Caco-2 (cell line): ENCODE results near the gene DET1. TPM values are rescaled to one million over a fixed set of nuclear protein-coding genes. Genes with fewer than 3 reads are reported as not detected.

ENCODE experiments used
- BruUV-seq: library from RNA; stranded (reverse); fragments of 400-500 nt; replicated peaks from 2 replicates; lab custom pipeline; 2021; lab: Mats Ljungman, UMichigan
- CTCF ChIA-PET: fragments of 300-600 bp; sonication (Branson Sonifier 250); formaldehyde crosslinking; loops from one replicate; lab custom pipeline; 2022; ENCODE audit warnings: antibody characterized with exemption; lab: Charles Lee
- POLR2A ChIA-PET: fragments of 300-600 bp; sonication (Branson Sonifier 250); formaldehyde crosslinking; loops from one replicate; lab custom pipeline; 2022; ENCODE audit warnings: antibody characterized with exemption; lab: Charles Lee
- DNase-seq, 2 experiments: peaks; one replicate each; pipeline versions ENCODE4 v3.0.0 to v3.0.0-alpha.2; 2020 to 2022
- H3K27me3 ChIP-seq: replicated peaks from 2 replicates; pipeline ENCODE4 v1.6.0; 2011; ENCODE audit warnings: low read length; ENCODE audit not compliant: control insufficient read depth, insufficient read depth
- H3K36me3 ChIP-seq: 2 replicates; pipeline ENCODE4 v1.5.1; 2011; ENCODE audit warnings: low read length; ENCODE audit not compliant: control insufficient read depth, insufficient read depth
- H3K4me1 ChIP-seq: fragments of 250-450 bp; sonication (Bioruptor Pico); 2 replicates; pipeline ENCODE4 v1.5.1; 2020; ENCODE audit warnings: mild to moderate bottlenecking
- H3K4me3 ChIP-seq: 2 replicates; pipeline ENCODE4 v1.5.1; 2011; ENCODE audit warnings: low read depth, mild to moderate bottlenecking, control low read depth, low read length
- H3K9me3 ChIP-seq: fragments of 250-450 bp; sonication (Bioruptor Pico); 2 replicates; pipeline ENCODE4 v1.5.1; 2020; ENCODE audit warnings: mild to moderate bottlenecking, moderate library complexity
- H3K27ac Mint-ChIP-seq: one replicate; pipeline ENCODE4 v1.8.0; 2022; ENCODE audit warnings: mixed read lengths; ENCODE audit not compliant: unreplicated experiment
- H3K27me3 Mint-ChIP-seq: one replicate; pipeline ENCODE4 v1.8.0; 2022; ENCODE audit warnings: mixed read lengths; ENCODE audit not compliant: insufficient read depth, unreplicated experiment
- H3K36me3 Mint-ChIP-seq: one replicate; pipeline ENCODE4 v1.8.0; 2022; ENCODE audit warnings: mild to moderate bottlenecking, mixed read lengths; ENCODE audit not compliant: insufficient read depth, unreplicated experiment
- H3K4me1 Mint-ChIP-seq: one replicate; pipeline ENCODE4 v1.8.0; 2022; ENCODE audit warnings: low read depth, mixed read lengths; ENCODE audit not compliant: unreplicated experiment
- H3K4me3 Mint-ChIP-seq: one replicate; pipeline ENCODE4 v1.8.0; 2022; ENCODE audit warnings: mild to moderate bottlenecking, moderate library complexity, mixed read lengths; ENCODE audit not compliant: unreplicated experiment
- H3K9me3 Mint-ChIP-seq: one replicate; pipeline ENCODE4 v1.8.0; 2022; ENCODE audit warnings: mixed read lengths; ENCODE audit not compliant: unreplicated experiment
- CTCF ChIP-seq, 2 experiments: fragments of 200-600 bp in 1 of 2; IDR thresholded peaks; 1 replicate in 1 of 2; 2 replicates in 1 of 2; pipeline versions ENCODE4 v1.5.1 to v1.8.0; 2011 to 2022; ENCODE audit warnings: antibody characterized with exemption in 1 of 2, control low read depth in 1 of 2, inconsistent platforms in 1 of 2, low read depth in 1 of 2, low read length in 1 of 2, mild to moderate bottlenecking in 1 of 2, moderate library complexity in 1 of 2; ENCODE audit not compliant: insufficient read depth in 1 of 2, severe bottlenecking in 1 of 2, unreplicated experiment in 1 of 2
- intact Hi-C: fragments of 100-400 bp; cut with micrococcal nuclease; formaldehyde crosslinking; loops from one replicate; pipeline ENCODE4 v1.10.0; 2022; ENCODE audit not compliant: unreplicated experiment
- total RNA-seq: library from RNA; stranded (reverse); gene quantifications from 2 replicates; pipeline ENCODE4 v1.2.3, GENCODE V29; 2022

Gene DET1
- total RNA-seq, 1 experiment from 2014 or later, result 2.0 TPM

DNA sequence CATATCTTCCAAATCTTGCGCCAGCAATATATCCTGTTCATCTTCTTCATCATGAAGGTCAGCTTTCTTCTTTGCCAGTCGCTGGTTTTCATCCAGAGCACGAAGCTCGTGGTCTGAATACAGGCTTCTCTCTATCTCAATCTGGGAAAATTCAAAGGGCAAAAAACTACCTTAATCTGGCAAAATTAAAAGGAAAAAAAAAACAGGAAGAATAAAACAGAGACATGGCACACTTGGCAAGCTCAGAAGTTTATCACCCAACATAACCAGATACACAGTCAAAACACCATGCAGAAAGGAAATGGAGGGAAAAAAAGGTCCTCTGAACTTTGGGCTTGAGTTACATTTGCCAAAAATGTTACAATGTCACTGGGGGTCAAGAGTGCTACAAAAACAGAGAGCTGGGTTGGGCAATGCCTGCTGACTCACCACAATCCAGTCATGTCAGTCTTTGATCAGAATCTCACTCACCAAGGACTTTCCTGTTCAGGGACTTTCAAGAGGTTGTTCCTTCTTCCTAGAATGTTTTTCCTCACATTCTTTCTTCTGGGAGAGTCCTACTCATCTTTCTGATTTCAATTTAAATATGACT lies 80.8 kb downstream of the DET1 start:
- H3K27ac Mint-ChIP-seq, result no peak overlapping the region
- no peaks in the 10 kb centered on the region for H3K9me3 Mint-ChIP-seq
- H3K4me1 ChIP-seq, result peaks cover 6% of the 10 kb centered on the region
- ChIA-PET POLR2A (no interaction called here), CTCF (no interaction called here)
- no TSS peak for BruUV-seq
- no peaks in the 10 kb centered on the region for H3K36me3 ChIP-seq
- no peak for TF ChIP-seq CTCF (IDR thresholded peaks at IDR 0.05; ENCODE audit: insufficient read depth in 1 of 2, low read depth in 1 of 2, low read length in 1 of 2, severe bottlenecking in 1 of 2, unreplicated experiment in 1 of 2)
- no peaks in the 10 kb centered on the region for H3K9me3 ChIP-seq
- intact Hi-C loops, result loop anchor here (5.0 kb wide), 1 partner anchor 82 kb away; the partner anchor contains the start of gene DET1
- H3K4me3 ChIP-seq, result no peak overlapping the region
- peaks cover 45% of the 10 kb centered on the region for H3K36me3 Mint-ChIP-seq
- DNase-seq, result peak in 1 of 2 experiments; percentile 42
- H3K27me3 ChIP-seq, result no peaks in the 10 kb centered on the region
- no peaks in the 10 kb centered on the region for H3K27me3 Mint-ChIP-seq
- H3K4me3 Mint-ChIP-seq, result peak overlapping the region; percentile 96
- H3K4me1 Mint-ChIP-seq, result peaks cover 6% of the 10 kb centered on the region

- intact Hi-C loops, result no loop called here
- Mint-ChIP-seq H3K4me1 (peaks cover 6% of the 10 kb centered on the region), H3K27ac (no peak overlapping the region), H3K27me3 (no peaks in the 10 kb centered on the region), H3K36me3 (peaks cover 54% of the 10 kb centered on the region), H3K9me3 (no peaks in the 10 kb centered on the region), H3K4me3 (no peak overlapping the region)
- BruUV-seq, result no TSS peak
- Histone ChIP-seq H3K9me3 (no peaks in the 10 kb centered on the region), H3K36me3 (no peaks in the 10 kb centered on the region), H3K27me3 (no peaks in the 10 kb centered on the region), H3K4me1 (peaks cover 6% of the 10 kb centered on the region), H3K4me3 (no peak overlapping the region)
- POLR2A ChIA-PET, result no interaction called here
- TF ChIP-seq CTCF (IDR thresholded peaks at IDR 0.05; ENCODE audit: insufficient read depth in 1 of 2, low read depth in 1 of 2, low read length in 1 of 2, severe bottlenecking in 1 of 2, unreplicated experiment in 1 of 2), result no peak
- CTCF ChIA-PET, result no interaction called here
- DNase-seq, result no peak
These were observed 82.5 kb downstream of the DET1 start for GRCh38 chr15:88463870-88464532.

Other genes with a start within 250 kb of the DET1 start
- gene MRPL46, start 79.3 kb downstream of the DET1 start, total RNA-seq, result 44.5 and 46.5 TPM in 2 replicates
- gene MRPS11, start 79.0 kb downstream of the DET1 start, total RNA-seq, result 48.4 and 50.2 TPM in 2 replicates
- 28.7 and 33.2 TPM in 2 replicates for gene AEN, start 74.7 kb upstream of the DET1 start, total RNA-seq
- 6.4 and 7.7 TPM in 2 replicates for gene ISG20, start 92.3 kb upstream of the DET1 start, total RNA-seq